GM12878 (cell line): ENCODE measurements around the gene NCBP3.

ENCODE experiments used
- EZH2 ChIP-seq: IDR thresholded peaks from 2 replicates; pipeline ENCODE4 v1.6.1; 2012; ENCODE audit warnings: low read depth, mild to moderate bottlenecking, control low read depth, inconsistent platforms, low read length, borderline replicate concordance; ENCODE audit not compliant: control insufficient read depth
- RCOR1 ChIP-seq: conservative IDR thresholded peaks from 2 replicates; pipeline ENCODE4 v1.6.1; 2012; ENCODE audit warnings: low read depth, low read length, improper control_type of control experiment
- RFX5 ChIP-seq: IDR thresholded peaks from 2 replicates; pipeline ENCODE4 v1.6.1; 2011; ENCODE audit warnings: low read depth, low read length, improper control_type of control experiment
- SIN3A ChIP-seq: IDR thresholded peaks from 2 replicates; pipeline ENCODE4 v1.6.1; 2012; ENCODE audit warnings: low read depth, low read length, improper control_type of control experiment
- SP1 ChIP-seq: IDR thresholded peaks from one replicate; pipeline ENCODE4 v1.6.1; 2011; ENCODE audit warnings: low read depth, low read length
- TF ChIP-seq, protein P1 (sequence below), 3 experiments: IDR thresholded peaks in 2 of 3; conservative IDR thresholded peaks in 1 of 3; 2 replicates each; pipeline ENCODE4 v1.5.1; 2011; ENCODE audit warnings: low read depth in 3 of 3, low read length in 3 of 3, mild to moderate bottlenecking in 3 of 3, control low read depth in 2 of 3, moderate library complexity in 2 of 3, inconsistent platforms in 1 of 3, mixed read lengths in 1 of 3; ENCODE audit not compliant: control insufficient read depth in 2 of 3, insufficient read depth in 1 of 3; ENCODE audit errors: extremely low read depth in 1 of 3
- TF ChIP-seq, protein P2 (sequence below): IDR thresholded peaks from 2 replicates; pipeline ENCODE4 v1.6.1; 2012; ENCODE audit warnings: low read depth, low read length, improper control_type of control experiment
- TF ChIP-seq, protein P3 (sequence below): fragments of 450-650 bp; IDR thresholded peaks from 2 replicates; pipeline ENCODE4 v1.6.1; 2017; ENCODE audit warnings: mild to moderate bottlenecking, moderate library complexity

- TF ChIP-seq, protein P1, sequence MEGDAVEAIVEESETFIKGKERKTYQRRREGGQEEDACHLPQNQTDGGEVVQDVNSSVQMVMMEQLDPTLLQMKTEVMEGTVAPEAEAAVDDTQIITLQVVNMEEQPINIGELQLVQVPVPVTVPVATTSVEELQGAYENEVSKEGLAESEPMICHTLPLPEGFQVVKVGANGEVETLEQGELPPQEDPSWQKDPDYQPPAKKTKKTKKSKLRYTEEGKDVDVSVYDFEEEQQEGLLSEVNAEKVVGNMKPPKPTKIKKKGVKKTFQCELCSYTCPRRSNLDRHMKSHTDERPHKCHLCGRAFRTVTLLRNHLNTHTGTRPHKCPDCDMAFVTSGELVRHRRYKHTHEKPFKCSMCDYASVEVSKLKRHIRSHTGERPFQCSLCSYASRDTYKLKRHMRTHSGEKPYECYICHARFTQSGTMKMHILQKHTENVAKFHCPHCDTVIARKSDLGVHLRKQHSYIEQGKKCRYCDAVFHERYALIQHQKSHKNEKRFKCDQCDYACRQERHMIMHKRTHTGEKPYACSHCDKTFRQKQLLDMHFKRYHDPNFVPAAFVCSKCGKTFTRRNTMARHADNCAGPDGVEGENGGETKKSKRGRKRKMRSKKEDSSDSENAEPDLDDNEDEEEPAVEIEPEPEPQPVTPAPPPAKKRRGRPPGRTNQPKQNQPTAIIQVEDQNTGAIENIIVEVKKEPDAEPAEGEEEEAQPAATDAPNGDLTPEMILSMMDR (IDR thresholded peaks at IDR 0.05 in 2 of 3, conservative IDR thresholded peaks at IDR 0.05 in 1 of 3; ENCODE audit: control insufficient read depth in 2 of 3, extremely low read depth in 1 of 3, insufficient read depth in 1 of 3, low read depth in 3 of 3, low read length in 3 of 3), result no peak
- no peak for TF ChIP-seq SIN3A
- no peak for TF ChIP-seq RCOR1
- no peak for TF ChIP-seq RFX5
- TF ChIP-seq, protein P2, sequence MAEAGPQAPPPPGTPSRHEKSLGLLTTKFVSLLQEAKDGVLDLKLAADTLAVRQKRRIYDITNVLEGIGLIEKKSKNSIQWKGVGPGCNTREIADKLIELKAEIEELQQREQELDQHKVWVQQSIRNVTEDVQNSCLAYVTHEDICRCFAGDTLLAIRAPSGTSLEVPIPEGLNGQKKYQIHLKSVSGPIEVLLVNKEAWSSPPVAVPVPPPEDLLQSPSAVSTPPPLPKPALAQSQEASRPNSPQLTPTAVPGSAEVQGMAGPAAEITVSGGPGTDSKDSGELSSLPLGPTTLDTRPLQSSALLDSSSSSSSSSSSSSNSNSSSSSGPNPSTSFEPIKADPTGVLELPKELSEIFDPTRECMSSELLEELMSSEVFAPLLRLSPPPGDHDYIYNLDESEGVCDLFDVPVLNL, result no peak
- TF ChIP-seq SP1, result no peak
- TF ChIP-seq, protein P3, sequence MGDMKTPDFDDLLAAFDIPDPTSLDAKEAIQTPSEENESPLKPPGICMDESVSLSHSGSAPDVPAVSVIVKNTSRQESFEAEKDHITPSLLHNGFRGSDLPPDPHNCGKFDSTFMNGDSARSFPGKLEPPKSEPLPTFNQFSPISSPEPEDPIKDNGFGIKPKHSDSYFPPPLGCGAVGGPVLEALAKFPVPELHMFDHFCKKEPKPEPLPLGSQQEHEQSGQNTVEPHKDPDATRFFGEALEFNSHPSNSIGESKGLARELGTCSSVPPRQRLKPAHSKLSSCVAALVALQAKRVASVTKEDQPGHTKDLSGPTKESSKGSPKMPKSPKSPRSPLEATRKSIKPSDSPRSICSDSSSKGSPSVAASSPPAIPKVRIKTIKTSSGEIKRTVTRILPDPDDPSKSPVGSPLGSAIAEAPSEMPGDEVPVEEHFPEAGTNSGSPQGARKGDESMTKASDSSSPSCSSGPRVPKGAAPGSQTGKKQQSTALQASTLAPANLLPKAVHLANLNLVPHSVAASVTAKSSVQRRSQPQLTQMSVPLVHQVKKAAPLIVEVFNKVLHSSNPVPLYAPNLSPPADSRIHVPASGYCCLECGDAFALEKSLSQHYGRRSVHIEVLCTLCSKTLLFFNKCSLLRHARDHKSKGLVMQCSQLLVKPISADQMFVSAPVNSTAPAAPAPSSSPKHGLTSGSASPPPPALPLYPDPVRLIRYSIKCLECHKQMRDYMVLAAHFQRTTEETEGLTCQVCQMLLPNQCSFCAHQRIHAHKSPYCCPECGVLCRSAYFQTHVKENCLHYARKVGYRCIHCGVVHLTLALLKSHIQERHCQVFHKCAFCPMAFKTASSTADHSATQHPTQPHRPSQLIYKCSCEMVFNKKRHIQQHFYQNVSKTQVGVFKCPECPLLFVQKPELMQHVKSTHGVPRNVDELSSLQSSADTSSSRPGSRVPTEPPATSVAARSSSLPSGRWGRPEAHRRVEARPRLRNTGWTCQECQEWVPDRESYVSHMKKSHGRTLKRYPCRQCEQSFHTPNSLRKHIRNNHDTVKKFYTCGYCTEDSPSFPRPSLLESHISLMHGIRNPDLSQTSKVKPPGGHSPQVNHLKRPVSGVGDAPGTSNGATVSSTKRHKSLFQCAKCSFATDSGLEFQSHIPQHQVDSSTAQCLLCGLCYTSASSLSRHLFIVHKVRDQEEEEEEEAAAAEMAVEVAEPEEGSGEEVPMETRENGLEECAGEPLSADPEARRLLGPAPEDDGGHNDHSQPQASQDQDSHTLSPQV, result no peak
- no peak for TF ChIP-seq EZH2
Observed at GRCh38 chr17:3891626-3892094, 45.6 kb upstream of the NCBP3 start.
